Measurements from ENCODE around the gene ARSG. TPM values are rescaled to one million over a fixed set of nuclear protein-coding genes. Genes with fewer than 3 reads are reported as not detected.

Gene ARSG
- total and polyA plus RNA-seq, 9 of the 15 experiments (the other 6 are each of a cell fraction or from before 2014, with no cell fraction given): 1.0 to 5.6 (median 1.8) TPM

- no peak for DNase-seq (ENCODE audit: extremely low read depth in 1 of 4, low spot score in 3 of 4)
- FAIRE-seq: no peak
- no peak overlapping the region for H3K4me3 ChIP-seq
- 0 out of 5 replicates have a peak, but pooled peaks cover 0 to 4% of the 10 kb centered on the region in 2 experiments for H3K4me1 ChIP-seq (replicated peaks in 1 of 2; ENCODE audit: control insufficient read depth in 2 of 2, insufficient read depth in 2 of 2, low read length in 2 of 2)
- ATAC-seq: no peak
- no peak overlapping the region for H3K9ac ChIP-seq (ENCODE audit: insufficient read depth in 1 of 2, low read depth in 2 of 2, low read length in 2 of 2)
- intact Hi-C loops (cut with micrococcal nuclease): no loop called here
- no peaks in the 10 kb centered on the region for H4K20me1 ChIP-seq (replicated peaks; ENCODE audit: control insufficient read depth, insufficient read depth, low read length)
- H3K4me2 ChIP-seq (ENCODE audit: insufficient read depth, low read length): no peak overlapping the region
- in situ Hi-C loops (cut with MboI): no loop called here
- ChIA-PET CTCF (ENCODE audit: low intra/inter-chr PET ratio) (no interaction called here), POLR2A (no interaction called here)
- no peak overlapping the region for H3K27ac ChIP-seq (ENCODE audit: extremely low read depth, low read depth, low read length)
- no peak overlapping the region for H2AFZ ChIP-seq (ENCODE audit: low read depth, low read length)
- H3K9me3 ChIP-seq (replicated peaks; ENCODE audit: control insufficient read depth, insufficient read depth, low read depth, low read length): no peaks in the 10 kb centered on the region
- no peaks in the 10 kb centered on the region for H3K9me1 ChIP-seq (ENCODE audit: control insufficient read depth, insufficient read depth, low read length)
- H3K27me3 ChIP-seq (ENCODE audit: control insufficient read depth in 2 of 2, insufficient read depth in 2 of 2, low read length in 2 of 2): peaks cover 12 to 36% of the 10 kb centered on the region in 2 experiments; a peak in 3 of 5 replicates
- H3K79me2 ChIP-seq (ENCODE audit: control insufficient read depth, insufficient read depth, low read length): no peaks in the 10 kb centered on the region
- no TSS peak for BruUV-seq (replicated peaks)
- no peak for TF ChIP-seq ZNF165 (CRISPR knock-in tag; IDR thresholded peaks at IDR 0.05; ENCODE audit: borderline replicate concordance)
- no peak for TF ChIP-seq ZNF76 (CRISPR knock-in tag; IDR thresholded peaks at IDR 0.05; ENCODE audit: borderline replicate concordance)
- no peak for TF ChIP-seq ZNF740 (CRISPR knock-in tag; IDR thresholded peaks at IDR 0.05)
- no peak for TF ChIP-seq ZNF740 (tag; IDR thresholded peaks at IDR 0.05)
- TF ChIP-seq RBM39 (optimal IDR thresholded peaks at IDR 0.05; ENCODE audit: low read depth, low read length): no peak
- TF ChIP-seq ZNF551 (CRISPR knock-in tag; IDR thresholded peaks at IDR 0.05): no peak
- TF ChIP-seq PTTG1 (tag; IDR thresholded peaks at IDR 0.05; ENCODE audit: low read depth): no peak
- no peak for TF ChIP-seq ZNF408 (CRISPR knock-in tag; IDR thresholded peaks at IDR 0.05; ENCODE audit: low read depth)
- no peak for TF ChIP-seq ZNF695 (CRISPR knock-in tag; IDR thresholded peaks at IDR 0.05)
- TF ChIP-seq TOE1 (IDR thresholded peaks at IDR 0.05; ENCODE audit: borderline replicate concordance): no peak
- no peak for TF ChIP-seq TOE1 (CRISPR knock-in tag; IDR thresholded peaks at IDR 0.05; ENCODE audit: borderline replicate concordance, low read depth)
- TF ChIP-seq CEBPG (CRISPR knock-in tag; IDR thresholded peaks at IDR 0.05): no peak
- no peak for TF ChIP-seq CEBPG (tag; conservative IDR thresholded peaks at IDR 0.05 in 1 of 2, IDR thresholded peaks at IDR 0.05 in 1 of 2)
- TF ChIP-seq MTA3 (IDR thresholded peaks at IDR 0.05; ENCODE audit: borderline replicate concordance): no peak
- no peak for TF ChIP-seq ZNF830 (CRISPR knock-in tag; IDR thresholded peaks at IDR 0.05)
- TF ChIP-seq ZNF277 (CRISPR knock-in tag; IDR thresholded peaks at IDR 0.05; ENCODE audit: borderline replicate concordance): no peak
- TF ChIP-seq SIX5 (IDR thresholded peaks at IDR 0.05; ENCODE audit: borderline replicate concordance in 1 of 2, insufficient read depth in 1 of 2, low read depth in 1 of 2, low read length in 2 of 2): no peak
- no peak for TF ChIP-seq CREM (IDR thresholded peaks at IDR 0.05; ENCODE audit: low read depth)
- no peak for TF ChIP-seq POLR2B (IDR thresholded peaks at IDR 0.05; ENCODE audit: low read depth, partially characterized antibody)
- TF ChIP-seq MTF1 (CRISPR knock-in tag; IDR thresholded peaks at IDR 0.05; ENCODE audit: borderline replicate concordance): no peak
- WGBS (ENCODE audit: insufficient coverage, low coverage, missing lambda C conversion rate): 3% methylated on average over 4 of the region's 4 CpGs
- H3K36me3 ChIP-seq (ENCODE audit: control insufficient read depth, insufficient read depth, low read length): no peaks in the 10 kb centered on the region
Measured at GRCh38 chr17:68400404-68400735, 109.1 kb downstream of the ARSG start.
